Stimulated activated CD4-positive, alpha-beta T cell treated with anti-CD3 and anti-CD28 coated beads, Interleukin-12 subunit alpha, Interleukin-12 subunit beta, amount 100 ng/mL, for 24 hours (primary cell): ENCODE data around the gene GMNC.
A peak's percentile ranks its signal among the peaks of the same experiment; 100 is the strongest.

ENCODE experiments used
- DNase-seq, 2 experiments: peaks; one replicate each; pipeline ENCODE4 v3.0.0-alpha.2; 2020; ENCODE audit warnings: low read depth in 2 of 2

GMNC gene

GRCh38 chr3:190849607-190850006 is 12.9 kb downstream of the GMNC start:
- no peak for DNase-seq

- no peak for DNase-seq
Measured at GRCh38 chr3:190848870-190849269, 13.6 kb downstream of the GMNC start.

- DNase-seq: no peak
Measured at GRCh38 chr3:190847436-190847835, 15.1 kb downstream of the GMNC start.

GRCh38 chr3:190840146-190840545 is 22.3 kb downstream of the GMNC start:
- no peak for DNase-seq

- no peak for DNase-seq
Measured at GRCh38 chr3:190831225-190831624, 31.3 kb downstream of the GMNC start.

- DNase-seq: no peak
Measured at GRCh38 chr3:190830031-190830430, 32.5 kb downstream of the GMNC start.

- no peak for DNase-seq
Measured at GRCh38 chr3:190826018-190826417, 36.5 kb downstream of the GMNC start.

- no peak for DNase-seq
Measured at GRCh38 chr3:190825386-190826016, 37.0 kb downstream of the GMNC start.

- peak in 1 of 2 experiments; percentile 1 for DNase-seq
Measured at GRCh38 chr3:190811775-190812480, 50.6 kb downstream of the GMNC start.

- DNase-seq: no peak
Measured at GRCh38 chr3:190810957-190811356, 51.5 kb downstream of the GMNC start.

- DNase-seq: no peak
Measured at GRCh38 chr3:190809351-190809750, 53.1 kb downstream of the GMNC start.

- DNase-seq: no peak
Measured at GRCh38 chr3:190807719-190808375, 54.6 kb downstream of the GMNC start.
